Gastrocnemius medialis (tissue), 4 donors: ENCODE results near the gene BTNL8. TPM values are rescaled to one million over a fixed set of nuclear protein-coding genes. Genes with fewer than 3 reads are reported as not detected.
"Not testable (repeated sequence)": the region's sequence is repeated elsewhere in the genome, so short reads cannot be mapped to it uniquely, and the experiment has no call there.

ENCODE experiments used
- ATAC-seq, 2 donors: fragments of 150-250 bp; one replicate each; pipeline ENCODE4 v1.9.1; 2016
- DNase-seq, 2 donors: peaks; one replicate each; pipeline ENCODE4 v3.0.0-alpha.2; 2019
- H3K27ac ChIP-seq, 4 donors: fragments of 200-600 bp; sonication (generic); 1 replicate in 1 of 4; 2 replicates in 3 of 4; pipeline ENCODE4 v1.5.1; 2016 to 2018; ENCODE audit warnings: mild to moderate bottlenecking in 2 of 4, moderate library complexity in 1 of 4
- H3K27me3 ChIP-seq, 3 donors: fragments of 200-600 bp; sonication (generic) in 2 of 3; 1 replicate in 1 of 3; 2 replicates in 2 of 3; pipeline versions ENCODE4 v1.5.1 to v1.6.0; 2016 to 2019; ENCODE audit warnings: mild to moderate bottlenecking in 1 of 3, moderate library complexity in 1 of 3
- H3K36me3 ChIP-seq, 2 donors: fragments of 200-600 bp; sonication (generic) in 1 of 2; one replicate each; pipeline ENCODE4 v1.5.1; 2017 to 2018
- H3K4me1 ChIP-seq, 2 donors: fragments of 200-600 bp; sonication (generic) in 1 of 2; one replicate each; pipeline ENCODE4 v1.5.1; 2016 to 2017; ENCODE audit warnings: mild to moderate bottlenecking in 2 of 2
- H3K4me3 ChIP-seq, 4 donors: fragments of 200-600 bp; sonication (generic) in 3 of 4; 1 replicate in 1 of 4; 2 replicates in 3 of 4; pipeline ENCODE4 v1.5.1; 2016 to 2019; ENCODE audit warnings: mild to moderate bottlenecking in 2 of 4
- H3K9me3 ChIP-seq, 3 donors: fragments of 200-600 bp; sonication (generic) in 2 of 3; 1 replicate in 1 of 3; 2 replicates in 2 of 3; pipeline ENCODE4 v1.5.1; 2016 to 2019
- CTCF ChIP-seq, 5 experiments: fragments of 450-650 bp in 3 of 5; fragments of 200-600 bp in 2 of 5; sonication (generic) in 2 of 5; IDR thresholded peaks in 4 of 5; conservative IDR thresholded peaks in 1 of 5; 1 replicate in 4 of 5; 2 replicates in 1 of 5; pipeline ENCODE4 v1.5.1; 2016 to 2019; ENCODE audit warnings: antibody characterized with exemption in 5 of 5, mild to moderate bottlenecking in 3 of 5, moderate library complexity in 3 of 5
- POLR2A ChIP-seq, 2 donors: fragments of 450-650 bp; IDR thresholded peaks; one replicate each; pipeline ENCODE4 v1.6.1; 2017; ENCODE audit warnings: antibody characterized with exemption in 2 of 2, mild to moderate bottlenecking in 2 of 2, moderate library complexity in 2 of 2
- in situ Hi-C, 4 donors: fragments of 200-750 bp; cut with MboI; loops; one replicate each; pipeline versions ENCODE4 v1.15.0 to v1.8.0; 2017; ENCODE audit warnings: low sequenced_read_pairs in 4 of 4
- intact Hi-C: fragments of 100-400 bp; cut with DNase I; formaldehyde crosslinking; loops from one replicate; pipeline ENCODE4 v1.15.1; 2023; ENCODE audit warnings: low total_unique reads
- total RNA-seq, 4 donors: library from RNA; depleted of rRNA; stranded (reverse); fragments of >200 nt; gene quantifications; one replicate each; pipeline versions ENCODE4 v1.1.0 to v1.2.3, GENCODE V29; 2016

BTNL8 gene
- total RNA-seq, 4 donors from 2014 or later: 0.20 to 0.59 (median 0.22) TPM; not detected in 1

- in situ Hi-C loops (no loop called here), intact Hi-C loops (no loop called here)
Observed at GRCh38 chr5:180889381-180889780, 9.6 kb upstream of the BTNL8 start.

GRCh38 chr5:180895330-180895729, 3.6 kb upstream of the BTNL8 start:
- ATAC-seq, H3K27me3 ChIP-seq, DNase-seq, H3K36me3 ChIP-seq, H3K27ac ChIP-seq, in situ Hi-C loops, H3K4me3 ChIP-seq, H3K4me1 ChIP-seq, H3K9me3 ChIP-seq, intact Hi-C loops: not testable (repeated sequence)

More at GRCh38 chr5:180889381-180889780, 9.6 kb upstream of the BTNL8 start:
- Histone ChIP-seq H3K4me3 (no peak overlapping the region), H3K9me3 (no peaks in the 10 kb centered on the region), H3K36me3 (no peaks in the 10 kb centered on the region), H3K27ac (no peak overlapping the region), H3K27me3 (no peaks in the 10 kb centered on the region), H3K4me1 (no peaks in the 10 kb centered on the region)
- DNase-seq (no peak), ATAC-seq (no peak)
- TF ChIP-seq POLR2A (IDR thresholded peaks at IDR 0.05) (no peak), CTCF (IDR thresholded peaks at IDR 0.05 in 4 of 5, conservative IDR thresholded peaks at IDR 0.05 in 1 of 5) (no peak)

- Histone ChIP-seq H3K36me3 (no peaks in the 10 kb centered on the region), H3K27me3 (no peaks in the 10 kb centered on the region), H3K27ac (no peak overlapping the region), H3K4me3 (no peak overlapping the region), H3K4me1 (no peaks in the 10 kb centered on the region), H3K9me3 (no peaks in the 10 kb centered on the region)
- no peak for ATAC-seq
- DNase-seq: no peak
- TF ChIP-seq CTCF (IDR thresholded peaks at IDR 0.05 in 4 of 5, conservative IDR thresholded peaks at IDR 0.05 in 1 of 5): no peak
- TF ChIP-seq POLR2A (IDR thresholded peaks at IDR 0.05): no peak
- intact Hi-C loops: no loop called here
- in situ Hi-C loops: no loop called here
Observed at GRCh38 chr5:180900178-180900577, 1.2 kb downstream of the BTNL8 start.

GRCh38 chr5:180901319-180902009, 2.5 kb downstream of the BTNL8 start:
- H3K9me3 ChIP-seq: no peaks in the 10 kb centered on the region
- no peaks in the 10 kb centered on the region for H3K36me3 ChIP-seq
- in situ Hi-C loops (no loop called here), intact Hi-C loops (no loop called here)
- H3K4me3 ChIP-seq: no peak overlapping the region
- no peak for ATAC-seq
- H3K27me3 ChIP-seq: no peaks in the 10 kb centered on the region
- no peaks in the 10 kb centered on the region for H3K4me1 ChIP-seq
- DNase-seq: no peak
- no peak for TF ChIP-seq CTCF (IDR thresholded peaks at IDR 0.05 in 4 of 5, conservative IDR thresholded peaks at IDR 0.05 in 1 of 5)
- no peak for TF ChIP-seq POLR2A (IDR thresholded peaks at IDR 0.05)
- H3K27ac ChIP-seq: no peak overlapping the region

- no peaks in the 10 kb centered on the region for H3K9me3 ChIP-seq
- no peaks in the 10 kb centered on the region for H3K4me1 ChIP-seq
- no peaks in the 10 kb centered on the region for H3K36me3 ChIP-seq
- ATAC-seq (no peak), DNase-seq (no peak)
- TF ChIP-seq POLR2A (IDR thresholded peaks at IDR 0.05): no peak
- TF ChIP-seq CTCF (IDR thresholded peaks at IDR 0.05 in 4 of 5, conservative IDR thresholded peaks at IDR 0.05 in 1 of 5): no peak
- no peak overlapping the region for H3K4me3 ChIP-seq
- no peaks in the 10 kb centered on the region for H3K27me3 ChIP-seq
- intact Hi-C loops: no loop called here
- in situ Hi-C loops: no loop called here
- H3K27ac ChIP-seq: no peak overlapping the region
Observed at GRCh38 chr5:180908400-180908799, 9.4 kb downstream of the BTNL8 start.
